IPS DF 6.9 (cell line): ENCODE data around the gene CLDN3.
A peak's percentile ranks its signal among the peaks of the same experiment; 100 is the strongest.

Experiments
- DNase-seq: peaks from one replicate; pipeline ENCODE4 v3.0.0-alpha.2; 2013; ENCODE audit warnings: low read depth, low spot score
- H3K27ac ChIP-seq: one replicate; pipeline ENCODE4 v1.5.1; 2013; ENCODE audit warnings: low read length, control low read depth
- H3K27me3 ChIP-seq: 2 replicates; pipeline ENCODE4 v1.6.1; 2013; ENCODE audit warnings: mild to moderate bottlenecking, low read length; ENCODE audit not compliant: control insufficient read depth, insufficient read depth
- H3K36me3 ChIP-seq: 2 replicates; pipeline ENCODE4 v1.6.1; 2013; ENCODE audit warnings: low read length; ENCODE audit not compliant: control insufficient read depth, insufficient read depth
- H3K4me1 ChIP-seq: 2 replicates; pipeline ENCODE4 v1.6.1; 2013; ENCODE audit warnings: low read length; ENCODE audit not compliant: control insufficient read depth, insufficient read depth
- H3K4me3 ChIP-seq: 2 replicates; pipeline ENCODE4 v1.5.1; 2013; ENCODE audit warnings: mild to moderate bottlenecking, low read length
- H3K9me3 ChIP-seq: 2 replicates; pipeline ENCODE4 v1.6.1; 2013; ENCODE audit warnings: low read length, inconsistent platforms; ENCODE audit not compliant: control insufficient read depth, insufficient read depth
- WGBS: extraction: QIAGEN DNeasy Blood & Tissue Kit; methylation state at CpG from one replicate; pipeline ENCODE4 v1.1.7; 2013; ENCODE audit warnings: mixed read lengths, missing lambda C conversion rate; ENCODE audit not compliant: insufficient read length, insufficient coverage; 5-methylcytosine and 5-hydroxymethylcytosine counted together

Gene CLDN3

GRCh38 chr7:73742753-73743641 is 27.1 kb downstream of the CLDN3 start:
- WGBS: no CpG with 5 or more reads among the region's 35 CpGs
- no peaks in the 10 kb centered on the region for H3K36me3 ChIP-seq
- DNase-seq: no peak
- no peak overlapping the region; the same call in 1 of the 2 replicates for H3K4me3 ChIP-seq
- no peaks in the 10 kb centered on the region for H3K27me3 ChIP-seq
- H3K27ac ChIP-seq: no peak overlapping the region
- no peaks in the 10 kb centered on the region for H3K9me3 ChIP-seq
- peaks cover 11% of the 10 kb centered on the region; the same call in 1 of the 2 replicates for H3K4me1 ChIP-seq

DNA sequence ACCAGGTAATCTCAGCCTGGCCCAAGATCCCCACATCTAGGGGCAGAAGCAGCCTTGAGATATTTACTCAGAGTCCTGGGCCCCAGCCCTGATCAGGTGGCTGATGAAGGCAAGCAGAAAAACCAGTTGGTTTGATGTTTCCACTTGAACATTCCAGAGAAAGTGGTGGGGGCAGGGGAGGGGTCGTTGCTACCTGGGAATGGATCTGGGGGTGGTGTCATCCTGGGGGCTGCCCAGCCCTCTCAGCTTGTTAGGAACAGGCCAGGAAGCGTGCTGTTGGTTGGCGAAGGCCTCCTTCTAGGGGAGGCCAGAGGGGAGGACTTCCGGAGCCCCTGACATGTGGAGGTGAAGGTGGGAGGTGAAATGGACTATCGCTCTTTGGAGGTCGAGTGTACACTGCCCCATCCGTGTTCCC is 27.7 kb downstream of the CLDN3 start:
- no peak overlapping the region; the same call in 1 of the 2 replicates for H3K4me3 ChIP-seq
- no peaks in the 10 kb centered on the region for H3K36me3 ChIP-seq
- no peak for DNase-seq
- H3K27ac ChIP-seq: no peak overlapping the region
- no peaks in the 10 kb centered on the region for H3K27me3 ChIP-seq
- peaks cover 11% of the 10 kb centered on the region; the same call in 1 of the 2 replicates for H3K4me1 ChIP-seq
- H3K9me3 ChIP-seq: no peaks in the 10 kb centered on the region
- WGBS: no CpG with 5 or more reads among the region's 7 CpGs

GRCh38 chr7:73741600-73741999 is 28.5 kb downstream of the CLDN3 start:
- H3K4me3 ChIP-seq: no peak overlapping the region
- no peaks in the 10 kb centered on the region for H3K27me3 ChIP-seq
- H3K4me1 ChIP-seq: peaks cover 11% of the 10 kb centered on the region; the same call in 1 of the 2 replicates
- no peak for DNase-seq
- peaks cover under 1% of the 10 kb centered on the region; the same call in 1 of the 2 replicates for H3K36me3 ChIP-seq
- no peaks in the 10 kb centered on the region for H3K9me3 ChIP-seq
- WGBS: no CpG with 5 or more reads among the region's 5 CpGs
- no peak overlapping the region for H3K27ac ChIP-seq

- no peak overlapping the region for H3K4me3 ChIP-seq
- H3K36me3 ChIP-seq: peaks cover 4% of the 10 kb centered on the region; the same call in 1 of the 2 replicates
- peaks cover 11% of the 10 kb centered on the region; the same call in 1 of the 2 replicates for H3K4me1 ChIP-seq
- H3K27me3 ChIP-seq: no peaks in the 10 kb centered on the region
- WGBS: no CpG with 5 or more reads among the region's 5 CpGs
- DNase-seq: no peak
- H3K9me3 ChIP-seq: no peaks in the 10 kb centered on the region
- H3K27ac ChIP-seq: no peak overlapping the region
These were observed 29.3 kb downstream of the CLDN3 start for GRCh38 chr7:73740771-73741170.

- no CpG with 5 or more reads among the region's 7 CpGs for WGBS
These were observed 29.9 kb downstream of the CLDN3 start for GRCh38 chr7:73740212-73740611.

GRCh38 chr7:73739387-73739767 is 30.7 kb downstream of the CLDN3 start:
- Histone ChIP-seq H3K9me3 (no peaks in the 10 kb centered on the region), H3K27me3 (no peaks in the 10 kb centered on the region), H3K27ac (no peak overlapping the region), H3K4me1 (peaks cover 11% of the 10 kb centered on the region; the same call in 1 of the 2 replicates), H3K36me3 (peaks cover 7% of the 10 kb centered on the region; the same call in 1 of the 2 replicates), H3K4me3 (peak overlapping the region; percentile 74; the same call in 1 of the 2 replicates)
- WGBS: no CpG with 5 or more reads among the region's 13 CpGs
- no peak for DNase-seq

More at GRCh38 chr7:73740212-73740611, 29.9 kb downstream of the CLDN3 start:
- Histone ChIP-seq H3K27me3 (no peaks in the 10 kb centered on the region), H3K4me1 (peaks cover 11% of the 10 kb centered on the region; the same call in 1 of the 2 replicates), H3K27ac (no peak overlapping the region), H3K9me3 (no peaks in the 10 kb centered on the region), H3K4me3 (no peak overlapping the region), H3K36me3 (peaks cover 7% of the 10 kb centered on the region; the same call in 1 of the 2 replicates)
- DNase-seq: no peak

DNA sequence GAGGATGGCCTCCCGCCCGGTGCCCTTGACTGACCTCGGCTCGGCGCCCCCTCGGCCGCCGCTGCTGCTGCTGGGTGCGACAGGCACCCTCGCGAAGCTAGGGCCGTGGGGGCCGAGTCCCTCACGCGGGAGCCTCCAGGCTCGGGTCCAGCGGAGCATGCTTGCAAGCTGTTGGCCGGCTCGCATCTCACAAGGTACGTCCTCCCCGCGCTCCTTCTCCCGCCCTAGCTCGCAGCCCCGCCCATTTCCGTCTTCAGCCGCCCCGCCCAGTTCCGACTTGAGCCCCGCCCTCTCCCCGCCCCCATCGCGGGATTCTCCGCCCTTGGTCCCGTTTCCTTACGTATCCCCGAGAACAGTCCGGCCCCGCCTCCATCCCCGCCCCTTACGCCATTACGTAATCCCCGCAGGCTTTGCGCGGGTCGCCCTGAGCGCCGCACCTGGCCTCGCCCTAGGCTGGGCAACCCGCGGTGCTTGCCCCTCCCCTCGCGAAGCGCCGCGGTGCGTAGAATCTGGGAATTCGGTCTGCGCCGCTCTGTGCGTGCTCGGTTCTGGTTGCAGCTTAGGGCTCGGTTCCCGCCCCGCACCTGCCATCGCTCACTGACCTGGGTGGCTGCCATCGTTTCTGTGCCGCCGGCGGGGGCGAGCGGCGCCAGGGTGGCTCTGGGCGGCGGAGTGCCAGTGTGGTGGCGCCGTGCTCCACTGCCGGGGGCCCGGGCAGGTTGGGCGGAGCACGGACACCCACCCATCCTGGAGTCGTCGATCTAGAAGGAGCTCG is 31.3 kb downstream of the CLDN3 start, which contains the start of gene ABHD11:
ABHD11 (minus strand) TSS at position 191 of the 775 bp plus-strand sequence; CDS start at position 159, 32 bp downstream.
- no peak for DNase-seq
- Histone ChIP-seq H3K4me1 (peaks cover 11% of the 10 kb centered on the region; the same call in 1 of the 2 replicates), H3K9me3 (no peaks in the 10 kb centered on the region), H3K27me3 (no peaks in the 10 kb centered on the region), H3K36me3 (peaks cover 7% of the 10 kb centered on the region; the same call in 1 of the 2 replicates), H3K4me3 (peak within 1 kb of the TSS; percentile 75; the same call in 1 of the 2 replicates), H3K27ac (no peak within 1 kb of the TSS)
- WGBS: no CpG with 5 or more reads among the region's 84 CpGs

DNA sequence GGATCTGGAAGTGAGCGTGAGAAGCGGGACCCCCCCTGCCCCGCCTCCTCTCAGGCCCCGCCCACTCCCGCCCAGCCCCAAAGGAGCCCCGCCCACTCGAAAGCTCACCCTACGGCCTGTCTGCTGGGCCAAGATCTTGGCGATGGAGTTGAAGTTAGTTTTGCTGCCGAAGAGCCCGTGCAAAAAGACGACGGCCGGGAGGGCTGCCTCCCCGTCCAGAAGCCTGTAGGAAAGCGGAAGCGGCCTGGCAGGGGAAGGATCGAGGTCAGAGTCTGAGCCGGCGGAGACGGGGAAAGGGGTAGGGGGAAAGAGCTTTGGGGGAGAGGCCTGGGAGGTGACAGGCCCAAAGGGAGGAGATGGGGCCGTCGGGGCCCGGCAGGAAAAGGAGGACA is 31.9 kb downstream of the CLDN3 start:
- Histone ChIP-seq H3K27me3 (no peaks in the 10 kb centered on the region), H3K4me1 (peaks cover 7% of the 10 kb centered on the region; the same call in 1 of the 2 replicates), H3K4me3 (peak overlapping the region; percentile 75; the same call in 1 of the 2 replicates), H3K27ac (no peak overlapping the region), H3K9me3 (no peaks in the 10 kb centered on the region), H3K36me3 (peaks cover 7% of the 10 kb centered on the region; the same call in 1 of the 2 replicates)
- DNase-seq: no peak
- WGBS: no CpG with 5 or more reads among the region's 24 CpGs

GRCh38 chr7:73737491-73738219 is 32.4 kb downstream of the CLDN3 start:
- no peaks in the 10 kb centered on the region for H3K9me3 ChIP-seq
- H3K4me3 ChIP-seq: no peak overlapping the region; the same call in 1 of the 2 replicates
- no peaks in the 10 kb centered on the region for H3K27me3 ChIP-seq
- no peak for DNase-seq
- no peak overlapping the region for H3K27ac ChIP-seq
- no CpG with 5 or more reads among the region's 17 CpGs for WGBS
- peaks cover 7% of the 10 kb centered on the region; the same call in 1 of the 2 replicates for H3K36me3 ChIP-seq
- H3K4me1 ChIP-seq: peaks cover 5% of the 10 kb centered on the region; the same call in 1 of the 2 replicates
